A549 (cell line): ENCODE data around the gene MTMR12. TPM values are rescaled to one million over a fixed set of nuclear protein-coding genes. Genes with fewer than 3 reads are reported as not detected.
"Not testable (repeated sequence)": the region's sequence is repeated elsewhere in the genome, so short reads cannot be mapped to it uniquely, and the experiment has no call there.

Source experiments
- ATAC-seq, 2 experiments: fragments of 200-7000 bp in 1 of 2; fragments of >200 bp in 1 of 2; cut with Nextera tagmentation in 1 of 2; cut with Tn5 transposase in 1 of 2; 3 replicates each; pipeline versions ENCODE4 v1.8.0 to v1.9.1; 2018 to 2020; ENCODE audit warnings: mild to moderate bottlenecking in 1 of 2, moderate library complexity in 1 of 2
- CTCF ChIA-PET: fragments of 300-600 bp; sonication (Branson Sonifier 250); formaldehyde crosslinking; extraction: SDS; loops from one replicate; lab custom pipeline; 2021; ENCODE audit warnings: antibody characterized with exemption, inconsistent platforms; lab: Yijun Ruan, JAX
- POLR2A ChIA-PET: fragments of 350-600 bp; formaldehyde crosslinking; extraction: SDS; loops from one replicate; lab custom pipeline; 2021; ENCODE audit warnings: antibody characterized with exemption, inconsistent platforms; lab: Yijun Ruan, JAX
- DNase-seq, 2 experiments: peaks; one replicate each; pipeline versions ENCODE4 v3.0.0 to v3.0.0-alpha.2; 2011 to 2016; ENCODE audit warnings: low read depth in 1 of 2, low spot score in 1 of 2
- FAIRE-seq: peaks from 2 replicates; lab custom pipeline; 2011; peaks lifted over from hg19 to GRCh38; lab: Jason Lieb, UNC
- H3K27ac ChIP-seq, 2 experiments: fragments of >200 bp; sonication (Bioruptor Twin); formaldehyde crosslinking; 3 replicates each; pipeline ENCODE4 v1.5.1; 2016 to 2017
- H3K4me1 ChIP-seq: fragments of >200 bp; sonication (Bioruptor Twin); formaldehyde crosslinking; 3 replicates; pipeline ENCODE4 v1.6.1; 2016
- H3K4me2 ChIP-seq: fragments of >200 bp; sonication (Bioruptor Twin); formaldehyde crosslinking; 3 replicates; pipeline ENCODE4 v1.6.1; 2016
- H3K4me3 ChIP-seq: fragments of >200 bp; sonication (Bioruptor Twin); formaldehyde crosslinking; 3 replicates; pipeline ENCODE4 v1.5.1; 2016
- H3K9me3 ChIP-seq: fragments of >200 bp; sonication (Bioruptor Twin); formaldehyde crosslinking; 3 replicates; pipeline ENCODE4 v1.6.1; 2016
- ATOH8 ChIP-seq: fragments of 250-450 bp; sonication (Bioruptor Pico); IDR thresholded peaks from 2 replicates; pipeline ENCODE4 v1.5.0; 2020; ENCODE audit warnings: low read depth, mild to moderate bottlenecking, moderate library complexity
- CBX2 ChIP-seq: fragments of 200-600 bp; sonication (generic); IDR thresholded peaks from 2 replicates; pipeline ENCODE4 v1.6.1; 2016; ENCODE audit warnings: low read depth, mild to moderate bottlenecking, borderline replicate concordance
- CHD4 ChIP-seq: fragments of 200-600 bp; sonication (generic); IDR thresholded peaks from 2 replicates; pipeline ENCODE4 v1.6.1; 2016; ENCODE audit warnings: antibody characterized with exemption, mild to moderate bottlenecking, borderline replicate concordance
- EHF ChIP-seq: fragments of 250-450 bp; sonication (Bioruptor Pico); IDR thresholded peaks from 2 replicates; pipeline ENCODE4 v1.5.0; 2020; ENCODE audit warnings: mild to moderate bottlenecking
- ELK1 ChIP-seq: fragments of 150-350 bp; IDR thresholded peaks from 2 replicates; pipeline ENCODE4 v1.6.1; 2014; ENCODE audit warnings: low read depth, mild to moderate bottlenecking, low read length
- ESRRA ChIP-seq: fragments of 150-350 bp; IDR thresholded peaks from 2 replicates; pipeline ENCODE4 v1.6.1; 2014; ENCODE audit warnings: mild to moderate bottlenecking, low read length, borderline replicate concordance
- FOSB ChIP-seq: fragments of 250-450 bp; sonication (Bioruptor Pico); IDR thresholded peaks from 2 replicates; pipeline ENCODE4 v1.5.0; 2020; ENCODE audit warnings: mild to moderate bottlenecking, moderate library complexity
- HES2 ChIP-seq: fragments of >200 bp; sonication (Bioruptor Twin); formaldehyde crosslinking; IDR thresholded peaks from 2 replicates; pipeline ENCODE4 v1.6.1; 2016
- HEYL ChIP-seq: fragments of 250-450 bp; sonication (Bioruptor Pico); IDR thresholded peaks from 2 replicates; pipeline ENCODE4 v1.8.0; 2021; ENCODE audit warnings: mild to moderate bottlenecking, moderate library complexity
- JUN ChIP-seq, 2 experiments: fragments of >200 bp; sonication (Bioruptor Twin); formaldehyde crosslinking; IDR thresholded peaks; 2 replicates in 1 of 2; 3 replicates in 1 of 2; pipeline ENCODE4 v1.6.1; 2016 to 2017
- MAFK ChIP-seq: fragments of 450-650 bp; IDR thresholded peaks from 2 replicates; pipeline ENCODE4 v1.6.1; 2014; ENCODE audit not compliant: partially characterized antibody
- MAX ChIP-seq: IDR thresholded peaks from 2 replicates; pipeline ENCODE4 v1.6.1; 2012
- MAZ ChIP-seq: fragments of 150-350 bp; IDR thresholded peaks from 2 replicates; pipeline ENCODE4 v1.6.1; 2014; ENCODE audit warnings: antibody characterized with exemption, low read depth, low read length, borderline replicate concordance
- NPAS2 ChIP-seq: fragments of 250-450 bp; sonication (Bioruptor Pico); IDR thresholded peaks from 2 replicates; pipeline ENCODE4 v1.8.0; 2022; ENCODE audit warnings: mild to moderate bottlenecking, moderate library complexity, borderline replicate concordance
- PHF8 ChIP-seq: fragments of 200-600 bp; sonication (generic); IDR thresholded peaks from 2 replicates; pipeline ENCODE4 v1.6.1; 2016; ENCODE audit warnings: low read depth, mild to moderate bottlenecking, antibody characterized with exemption, moderate library complexity, borderline replicate concordance
- POLR2A ChIP-seq: IDR thresholded peaks from 2 replicates; pipeline ENCODE4 v1.6.1; 2012; ENCODE audit warnings: mild to moderate bottlenecking, low read length
- REST ChIP-seq: fragments of 200-600 bp; sonication (generic); IDR thresholded peaks from 2 replicates; pipeline ENCODE4 v1.6.1; 2016; ENCODE audit warnings: antibody characterized with exemption, mild to moderate bottlenecking, moderate library complexity
- TP53 ChIP-seq: fragments of 250-450 bp; sonication (Bioruptor Pico); IDR thresholded peaks from 2 replicates; pipeline ENCODE4 v1.5.0; 2021; ENCODE audit warnings: mild to moderate bottlenecking, moderate library complexity
- ZSCAN20 ChIP-seq: fragments of 250-450 bp; sonication (Bioruptor Pico); IDR thresholded peaks from 2 replicates; pipeline ENCODE4 v1.8.0; 2022; ENCODE audit warnings: mild to moderate bottlenecking, moderate library complexity
- WGBS: methylation state at CpG from one replicate; pipeline ENCODE4 v1.1.6; 2017; ENCODE audit errors: missing lambda C conversion rate; 5-methylcytosine and 5-hydroxymethylcytosine counted together
- polyA plus RNA-seq, 4 experiments: library from polyadenylated mRNA; depleted of rRNA in 3 of 4; stranded (reverse); fragments of >200 nt; fragmentation: RNase III in 1 of 4; extraction: RNeasy Plus Mini Kit Qiagen cat#74134 plus additional on column Dnase treatment in 1 of 4; gene quantifications; 2 replicates in 3 of 4; 3 replicates in 1 of 4; pipeline ENCODE4 v1.2.3, GENCODE V29; 2011 to 2017

Gene MTMR12
- polyA plus RNA-seq, 2 of the 4 experiments (the other 2 are of a cell fraction): 14.3 to 29.8 TPM

GRCh38 chr5:32297181-32298058, 15.3 kb downstream of the MTMR12 start:
- no peak for ATAC-seq
- peaks cover 17% of the 10 kb centered on the region for H3K4me1 ChIP-seq
- POLR2A ChIA-PET: no interaction called here
- WGBS: 66% methylated on average over 2 of the region's 2 CpGs
- TF ChIP-seq HES2 (no peak), POLR2A (no peak), PHF8 (no peak), CHD4 (no peak), MAFK (peak; percentile 48), CBX2 (no peak)
- TF ChIP-seq, all 56 proteins: peak for 1
- no peak overlapping the region for H3K4me2 ChIP-seq
- no peak overlapping the region for H3K27ac ChIP-seq
- no peaks in the 10 kb centered on the region for H3K9me3 ChIP-seq
- no peak overlapping the region for H3K4me3 ChIP-seq
- DNase-seq (no peak), FAIRE-seq (no peak)
- CTCF ChIA-PET: interaction anchor here (0.6 to 1.9 kb wide), 5 partner anchors 8 to 715 kb away, joined by 3 to 5 read pairs (median 3); no protein-coding TSS in a partner anchor

GRCh38 chr5:32295966-32296772, 16.6 kb downstream of the MTMR12 start:
- H3K4me3 ChIP-seq, DNase-seq, FAIRE-seq, H3K27ac ChIP-seq, H3K9me3 ChIP-seq, POLR2A ChIA-PET, ATAC-seq, H3K4me2 ChIP-seq: not testable (repeated sequence)
- CTCF ChIA-PET: interaction anchor here (0.7 to 2.0 kb wide), 6 partner anchors 10 to 294 kb away, joined by 3 to 6 read pairs (median 4); no protein-coding TSS in a partner anchor
- 93% methylated on average over 9 of the region's 9 CpGs for WGBS
- H3K4me1 ChIP-seq: peaks cover 11% of the 10 kb centered on the region; the same call in 1 of the 3 replicates

GRCh38 chr5:32291591-32291990, 21.1 kb downstream of the MTMR12 start:
- ATAC-seq (no peak), DNase-seq (no peak), FAIRE-seq (no peak)
- ChIA-PET POLR2A (no interaction called here), CTCF (no interaction called here)
- Histone ChIP-seq H3K9me3 (peaks cover 4% of the 10 kb centered on the region; the same call in 1 of the 3 replicates), H3K27ac (no peak overlapping the region), H3K4me1 (0 out of 3 replicates have a peak, but pooled peaks cover 3% of the 10 kb centered on the region), H3K4me3 (no peak overlapping the region), H3K4me2 (no peak overlapping the region)
- TF ChIP-seq TP53 (CRISPR knock-in tag) (no peak), HEYL (CRISPR knock-in tag) (no peak), EHF (CRISPR knock-in tag) (no peak), FOSB (CRISPR knock-in tag) (no peak), ATOH8 (no peak), JUN (IDR thresholded peaks at IDR 0.05) (no peak), NPAS2 (CRISPR knock-in tag) (no peak), ZSCAN20 (no peak), REST (no peak), MAX (no peak), ESRRA (no peak), POLR2A (no peak), ELK1 (no peak), MAZ (no peak), PHF8 (no peak)
- WGBS: 86% methylated on average over 6 of the region's 7 CpGs
